Measurements from ENCODE around the gene CHAF1A.

The CHAF1A gene, protein sequence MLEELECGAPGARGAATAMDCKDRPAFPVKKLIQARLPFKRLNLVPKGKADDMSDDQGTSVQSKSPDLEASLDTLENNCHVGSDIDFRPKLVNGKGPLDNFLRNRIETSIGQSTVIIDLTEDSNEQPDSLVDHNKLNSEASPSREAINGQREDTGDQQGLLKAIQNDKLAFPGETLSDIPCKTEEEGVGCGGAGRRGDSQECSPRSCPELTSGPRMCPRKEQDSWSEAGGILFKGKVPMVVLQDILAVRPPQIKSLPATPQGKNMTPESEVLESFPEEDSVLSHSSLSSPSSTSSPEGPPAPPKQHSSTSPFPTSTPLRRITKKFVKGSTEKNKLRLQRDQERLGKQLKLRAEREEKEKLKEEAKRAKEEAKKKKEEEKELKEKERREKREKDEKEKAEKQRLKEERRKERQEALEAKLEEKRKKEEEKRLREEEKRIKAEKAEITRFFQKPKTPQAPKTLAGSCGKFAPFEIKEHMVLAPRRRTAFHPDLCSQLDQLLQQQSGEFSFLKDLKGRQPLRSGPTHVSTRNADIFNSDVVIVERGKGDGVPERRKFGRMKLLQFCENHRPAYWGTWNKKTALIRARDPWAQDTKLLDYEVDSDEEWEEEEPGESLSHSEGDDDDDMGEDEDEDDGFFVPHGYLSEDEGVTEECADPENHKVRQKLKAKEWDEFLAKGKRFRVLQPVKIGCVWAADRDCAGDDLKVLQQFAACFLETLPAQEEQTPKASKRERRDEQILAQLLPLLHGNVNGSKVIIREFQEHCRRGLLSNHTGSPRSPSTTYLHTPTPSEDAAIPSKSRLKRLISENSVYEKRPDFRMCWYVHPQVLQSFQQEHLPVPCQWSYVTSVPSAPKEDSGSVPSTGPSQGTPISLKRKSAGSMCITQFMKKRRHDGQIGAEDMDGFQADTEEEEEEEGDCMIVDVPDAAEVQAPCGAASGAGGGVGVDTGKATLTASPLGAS

GRCh38 chr19:4402171-4403004 lies at the start of gene CHAF1A:
Gene CHAF1A (plus strand): TSS chr19:4402640. CDS start chr19:4402763, 123 bp downstream.
- peak; percentile 98 for DNase-seq (ENCODE audit: low read depth)

DNA sequence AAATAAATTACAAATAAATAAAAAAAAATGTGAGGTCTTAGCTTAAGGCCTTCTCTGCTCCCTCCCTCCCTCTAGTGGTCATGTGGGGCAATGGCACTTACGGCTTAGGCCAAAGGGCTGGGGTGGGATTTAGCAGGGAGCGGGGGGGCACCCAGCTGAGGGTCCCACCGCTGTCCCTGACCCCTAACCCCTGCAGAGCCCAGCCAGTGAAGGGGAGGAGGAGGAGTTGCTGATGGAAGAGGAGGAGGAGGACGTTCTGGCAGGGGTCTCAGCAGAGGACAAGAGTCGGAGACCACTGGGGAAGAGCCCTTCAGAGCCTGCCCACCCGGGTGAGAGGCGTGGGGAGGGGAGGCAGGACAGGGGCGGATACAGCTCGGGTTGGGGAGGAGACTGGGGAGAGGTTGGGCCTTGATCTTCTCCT lies 49.7 kb upstream of the CHAF1A start:
- peak; percentile 40 for DNase-seq (ENCODE audit: low read depth)

DNA sequence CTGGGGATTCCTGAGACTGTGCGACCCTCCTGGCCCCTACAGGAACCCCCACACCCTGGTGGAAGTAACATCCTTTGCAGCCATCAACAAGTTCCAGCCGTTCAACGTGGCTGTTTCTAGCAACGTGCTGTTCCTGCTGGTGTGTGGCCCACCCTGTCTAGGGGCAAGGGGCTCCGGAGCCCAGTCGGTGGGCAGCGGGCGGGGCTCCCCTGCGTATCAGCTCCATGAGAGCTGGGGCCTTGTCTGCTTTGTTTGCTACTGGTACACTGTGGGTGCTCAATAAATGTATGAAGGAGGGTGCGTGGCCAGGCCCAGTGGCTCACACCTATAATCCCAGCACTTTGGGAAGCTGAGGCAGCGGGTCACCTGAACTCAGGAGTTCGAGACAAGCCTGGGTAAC lies 48.2 kb upstream of the CHAF1A start:
- no peak for DNase-seq (ENCODE audit: low read depth)

- DNase-seq (ENCODE audit: low read depth), result no peak
Observed at GRCh38 chr19:4354897-4355296, 47.5 kb upstream of the CHAF1A start.

DNA sequence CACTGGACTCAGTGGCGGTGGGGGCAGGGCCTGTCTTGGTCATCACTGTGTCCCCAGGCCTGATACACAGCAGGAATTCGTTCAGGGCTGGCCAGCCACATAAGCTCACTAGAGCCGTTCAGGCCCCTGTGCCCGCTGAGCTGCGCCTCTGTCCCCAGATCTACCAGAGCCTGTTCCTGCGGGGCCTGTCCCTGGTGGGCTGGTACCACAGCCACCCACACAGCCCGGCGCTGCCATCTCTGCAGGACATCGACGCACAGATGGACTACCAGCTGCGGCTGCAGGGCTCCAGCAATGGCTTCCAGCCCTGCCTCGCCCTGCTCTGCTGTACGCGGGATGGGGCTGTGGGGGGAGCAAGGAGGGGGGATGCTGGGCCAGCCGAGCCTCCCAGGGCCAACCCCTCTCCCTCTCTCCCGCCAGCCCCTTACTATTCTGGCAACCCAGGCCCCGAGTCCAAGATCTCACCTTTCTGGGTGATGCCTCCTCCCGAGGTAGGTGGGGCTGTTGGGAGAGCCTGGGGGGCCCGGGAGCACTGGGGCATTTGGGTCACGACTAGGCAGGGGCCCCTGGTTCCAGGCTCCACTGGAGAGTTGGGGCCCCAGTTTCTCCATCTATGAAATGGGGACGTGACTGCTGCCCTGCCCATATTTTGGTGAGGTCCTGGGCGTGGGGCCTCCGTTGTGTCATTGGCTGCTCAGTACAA lies 45.2 kb upstream of the CHAF1A start:
- DNase-seq (ENCODE audit: low read depth), result no peak

DNA sequence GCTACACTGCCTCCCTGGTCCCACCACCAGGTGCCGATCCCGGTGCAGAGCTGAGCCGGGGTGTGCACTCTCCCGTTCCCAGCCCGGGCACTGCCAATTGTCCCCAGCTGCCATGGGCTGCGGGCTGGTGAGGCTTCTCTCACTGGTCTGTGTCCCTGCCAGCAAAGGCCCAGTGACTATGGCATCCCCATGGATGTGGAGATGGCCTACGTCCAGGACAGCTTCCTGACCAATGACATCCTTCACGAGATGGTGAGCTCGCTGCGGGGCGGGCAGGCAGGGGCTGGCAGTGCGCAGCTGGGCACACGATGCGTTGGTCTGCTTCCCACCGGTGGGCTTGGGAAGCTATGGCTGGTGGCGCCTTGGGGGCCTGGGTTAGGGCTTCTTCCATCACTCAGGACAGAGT lies 44.5 kb upstream of the CHAF1A start:
- DNase-seq (ENCODE audit: low read depth), result no peak

DNA sequence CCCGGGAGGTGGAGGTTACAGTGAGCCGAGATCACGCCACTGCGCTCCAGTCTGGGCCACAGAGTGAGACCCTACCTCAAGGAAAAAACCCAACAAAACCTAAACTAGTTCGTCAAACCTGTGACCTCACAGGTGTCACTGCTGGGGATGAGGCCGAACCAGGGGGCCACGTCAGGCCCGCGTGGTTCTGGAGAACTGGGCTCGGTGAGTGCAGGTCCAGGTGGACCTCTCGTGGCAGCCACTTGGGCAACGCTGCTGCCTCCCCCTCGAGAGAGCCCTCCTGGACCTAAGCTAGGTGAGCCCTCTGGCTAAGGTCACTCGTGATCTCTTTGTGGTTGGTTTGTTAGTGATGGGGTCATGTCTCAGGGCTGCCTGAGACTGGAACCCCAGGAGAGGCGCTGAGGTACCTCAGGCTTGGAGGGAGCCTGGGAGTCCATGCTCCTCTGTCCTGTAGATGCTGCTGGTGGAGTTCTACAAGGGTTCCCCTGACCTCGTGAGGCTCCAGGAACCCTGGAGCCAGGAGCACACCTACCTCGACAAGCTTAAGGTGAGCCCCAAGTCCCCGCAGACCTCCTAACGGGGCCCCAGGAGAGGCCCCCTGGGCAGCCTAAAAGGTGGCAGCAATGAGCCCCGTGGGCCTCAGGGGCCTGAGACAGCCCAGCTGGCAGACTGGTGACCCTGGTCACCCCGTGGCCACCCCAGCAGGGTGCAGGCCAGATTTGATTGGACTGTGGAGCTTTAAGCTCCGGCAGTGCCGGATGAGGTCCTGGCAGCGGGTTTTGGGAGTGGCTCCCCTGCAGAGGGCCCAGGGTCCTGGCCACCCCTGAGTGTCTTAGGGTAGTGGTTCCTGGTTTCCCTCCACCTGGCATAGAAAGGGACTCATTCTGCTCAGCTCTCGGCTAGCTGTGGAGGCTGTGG lies 43.5 kb upstream of the CHAF1A start:
- DNase-seq (ENCODE audit: low read depth), result no peak

- no peak for DNase-seq (ENCODE audit: low read depth)
Observed at GRCh38 chr19:4359627-4360000, 42.8 kb upstream of the CHAF1A start.

GRCh38 chr19:4360081-4360569 lies 42.3 kb upstream of the CHAF1A start:
- DNase-seq (ENCODE audit: low read depth), result no peak

DNA sequence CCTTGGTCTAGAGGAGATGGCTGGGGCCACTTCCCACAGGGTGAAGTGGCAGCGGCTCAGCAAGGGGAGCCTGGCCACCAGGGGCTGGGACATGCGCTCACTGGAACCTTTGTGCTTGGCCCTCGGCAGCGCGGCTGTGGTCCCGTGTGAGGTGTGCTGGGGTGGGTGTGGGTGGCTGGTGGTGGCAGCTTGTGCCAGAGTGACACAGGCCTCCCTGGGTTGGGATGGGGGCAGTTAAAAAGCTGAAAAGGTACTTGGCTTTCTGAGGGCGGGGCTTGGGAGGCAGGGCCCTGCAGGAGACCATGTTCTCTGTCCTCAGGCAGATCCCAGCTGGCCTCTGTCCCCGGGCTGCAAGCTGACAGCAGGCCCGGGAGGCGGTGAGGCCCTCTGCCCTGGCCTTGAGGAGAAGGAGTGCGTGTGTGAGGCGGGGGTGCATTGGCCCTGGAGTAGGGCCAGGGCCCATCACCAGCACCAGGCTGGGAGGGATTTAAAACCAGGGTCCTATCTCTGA lies 41.7 kb upstream of the CHAF1A start:
- DNase-seq (ENCODE audit: low read depth), result no peak

DNA sequence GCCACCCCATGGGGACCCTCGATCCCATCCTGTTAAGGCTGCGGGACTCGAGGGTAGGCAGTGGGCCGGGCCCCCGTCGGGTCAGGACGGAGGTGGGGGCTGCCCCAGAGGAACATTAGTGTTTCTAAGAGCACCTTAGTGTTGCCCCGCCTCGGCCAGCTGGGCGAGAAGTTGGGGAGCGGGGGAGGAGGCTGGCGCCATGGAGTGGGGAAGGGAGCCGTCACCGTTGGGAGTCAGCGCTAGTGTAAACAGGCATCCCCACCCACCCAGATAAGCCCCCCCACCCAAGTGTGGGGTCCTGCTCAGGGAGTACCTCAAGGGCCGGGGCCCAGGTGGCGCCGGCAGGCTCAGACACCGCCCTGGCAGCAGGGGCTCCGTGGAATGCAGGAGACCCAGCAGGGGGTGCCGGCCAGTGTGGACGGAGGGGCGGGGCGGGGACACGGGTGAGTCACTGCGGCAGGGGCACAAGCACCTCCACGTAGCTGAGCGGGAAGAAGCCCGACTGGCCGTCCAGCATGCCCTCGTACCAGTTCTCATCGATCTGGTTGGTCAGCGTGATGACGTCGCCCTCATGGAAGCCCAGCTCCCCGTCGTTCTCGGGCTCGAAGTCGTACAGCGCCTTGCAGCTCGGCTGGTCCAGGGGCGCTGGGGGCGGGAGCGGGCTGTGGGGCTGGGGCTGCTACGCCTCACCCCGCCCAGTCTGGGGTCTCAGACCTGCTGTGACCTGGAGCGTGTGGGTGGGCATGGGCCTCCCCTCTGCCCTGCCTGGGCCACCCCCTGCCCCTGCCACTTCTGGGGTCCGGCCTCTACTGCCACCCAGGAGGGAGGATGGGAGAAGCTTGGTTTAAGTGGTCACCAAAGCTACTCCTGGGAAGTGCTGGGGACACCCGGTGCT lies 41.0 kb upstream of the CHAF1A start:
- DNase-seq (ENCODE audit: low read depth), result no peak

GRCh38 chr19:4362101-4362828 lies 40.2 kb upstream of the CHAF1A start:
- DNase-seq (ENCODE audit: low read depth), result no peak

DNA sequence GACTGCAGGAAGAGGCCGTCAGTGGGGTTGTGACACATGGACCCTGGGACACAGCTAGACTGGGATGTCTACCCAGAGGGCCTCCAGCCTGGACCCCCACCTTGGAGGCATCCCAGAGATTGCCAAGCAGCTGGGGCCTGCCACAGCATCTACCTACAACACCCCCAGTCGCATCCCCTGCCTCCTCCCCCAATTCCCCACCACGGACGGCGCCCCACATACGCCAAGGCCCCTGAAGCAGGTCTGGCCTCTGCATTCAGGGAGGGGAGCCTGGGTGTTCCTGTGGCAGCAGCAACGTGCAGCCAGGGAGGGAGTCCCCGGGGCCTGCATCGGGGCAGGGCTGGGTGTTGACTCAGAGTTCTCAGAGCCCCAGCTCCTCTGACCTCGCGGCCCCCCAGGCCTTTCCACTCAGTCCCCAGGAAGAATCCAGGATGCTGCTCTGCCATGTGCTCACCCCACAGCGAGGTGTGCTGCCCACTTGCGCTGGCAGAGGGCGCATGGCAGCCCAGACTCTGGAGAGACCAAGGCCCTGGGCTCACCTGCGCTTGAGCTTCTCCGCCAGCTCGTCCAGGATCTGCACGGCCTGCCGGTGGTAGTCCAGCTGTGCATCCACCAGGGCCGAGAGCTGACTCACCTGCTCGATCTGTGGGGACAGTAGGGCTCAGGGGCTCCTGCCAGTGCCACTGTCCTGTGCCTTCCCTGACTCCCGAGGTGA lies 39.5 kb upstream of the CHAF1A start:
- DNase-seq (ENCODE audit: low read depth), result no peak

DNA sequence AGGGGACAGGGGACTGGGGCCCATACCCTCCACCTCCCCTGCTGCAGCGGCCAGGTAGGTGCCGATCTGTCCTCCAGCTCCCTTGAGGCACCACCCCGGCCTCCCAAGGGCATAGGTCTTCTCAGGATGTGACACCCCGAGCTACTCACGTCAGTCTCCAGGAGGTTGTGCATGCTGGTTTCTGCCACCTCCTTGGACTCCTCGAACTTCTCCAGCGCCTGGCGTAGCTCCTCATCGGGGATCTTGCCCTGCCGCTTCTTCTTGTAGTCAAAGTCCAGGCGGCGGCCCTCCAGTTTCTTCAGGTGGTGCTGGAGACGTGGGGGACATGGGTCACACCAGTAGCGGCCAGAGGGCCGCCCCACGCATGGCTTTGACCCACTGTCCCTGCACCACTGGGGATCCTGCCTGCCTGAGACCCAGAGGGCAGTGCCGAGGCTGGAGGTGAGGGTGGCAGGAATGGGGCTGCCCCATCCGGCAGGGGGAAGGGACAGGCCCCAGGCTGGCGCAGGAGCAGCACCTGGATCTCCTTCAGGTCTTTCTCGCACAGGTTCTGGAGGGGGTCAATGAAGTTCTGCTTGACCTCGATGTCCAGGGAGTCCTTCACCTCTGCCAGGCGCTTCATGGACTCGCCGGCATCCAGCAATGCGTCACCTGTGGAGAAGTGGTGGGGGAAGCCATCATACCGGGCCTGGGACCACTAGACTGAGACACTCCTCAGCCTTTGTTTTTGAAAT lies 38.7 kb upstream of the CHAF1A start:
- DNase-seq (ENCODE audit: low read depth), result no peak

DNA sequence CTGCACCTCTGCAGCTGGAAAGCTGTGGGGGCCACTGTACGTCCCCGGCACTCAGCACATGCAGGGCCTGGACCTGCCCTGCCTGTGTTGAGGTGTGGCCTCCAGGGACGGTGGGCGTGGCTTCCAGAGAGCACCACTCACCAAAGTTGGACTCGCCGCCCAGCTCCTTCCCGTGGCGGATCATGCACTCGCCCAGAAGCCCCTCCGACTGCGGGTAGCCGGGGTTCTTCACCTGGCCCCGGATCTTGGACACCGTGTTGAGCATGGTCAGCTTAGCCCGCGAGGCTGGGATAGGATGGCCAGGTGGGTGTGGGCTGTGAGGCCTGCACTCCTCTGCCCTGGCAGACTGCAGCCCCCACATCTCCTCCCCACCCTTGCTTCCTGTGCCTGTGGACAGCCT lies 37.1 kb upstream of the CHAF1A start:
- no peak for DNase-seq (ENCODE audit: low read depth)

DNA sequence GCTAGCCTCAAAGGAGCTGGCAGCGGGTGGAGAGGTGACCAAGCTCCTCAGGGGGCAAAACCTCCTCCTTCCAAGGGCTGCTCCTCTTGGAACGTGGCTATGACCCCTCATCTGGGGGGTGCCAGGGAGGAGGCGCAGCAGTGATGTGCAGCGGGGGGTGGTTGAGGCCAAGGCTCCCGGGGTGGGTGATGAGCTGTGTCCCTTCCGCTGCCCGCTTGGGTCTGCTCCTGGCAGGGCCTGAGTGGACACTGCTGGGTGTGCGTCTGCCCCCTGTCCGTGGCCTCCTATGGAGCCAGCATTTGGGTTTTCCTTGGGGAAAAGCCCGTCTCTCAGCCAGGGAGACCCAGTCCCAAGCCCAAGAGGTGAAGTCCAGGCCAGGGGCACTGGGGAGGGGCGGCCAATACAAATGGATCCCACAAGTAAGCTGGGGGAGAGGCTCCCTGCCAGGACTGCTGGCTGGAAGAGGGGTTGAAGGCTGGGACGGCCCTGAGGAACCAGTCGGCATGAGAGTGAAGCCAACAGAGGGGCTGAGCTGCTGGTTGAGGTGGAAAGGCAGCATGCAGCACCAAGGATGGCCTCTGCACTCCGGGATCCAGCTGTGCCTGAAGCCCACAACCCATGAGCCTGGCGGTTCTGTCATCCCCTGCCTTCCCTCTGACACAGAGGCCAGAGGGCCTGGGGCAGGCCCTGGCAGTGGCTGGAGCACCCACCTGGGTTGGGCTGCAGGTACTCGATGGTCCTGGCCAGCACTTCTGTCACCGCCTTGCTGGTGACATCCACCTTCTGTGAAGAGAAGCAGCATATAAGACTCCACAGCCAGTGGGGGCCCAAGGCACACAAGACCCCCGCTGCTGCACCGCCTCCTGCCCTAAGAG lies 36.4 kb upstream of the CHAF1A start:
- no peak for DNase-seq (ENCODE audit: low read depth)
